Activated gamma-delta T cell (primary cell): ENCODE measurements around the gene MX2.
"Not testable (repeated sequence)": the region's sequence is repeated elsewhere in the genome, so short reads cannot be mapped to it uniquely, and the experiment has no call there.

Experiments used
- DNase-seq: peaks from one replicate; lab custom pipeline; 2025; lab: John Stamatoyannopoulos, UW

Gene MX2

GRCh38 chr21:41338455-41338854, 23.4 kb upstream of the MX2 start:
- no peak for DNase-seq

- no peak for DNase-seq
These were observed 19.8 kb upstream of the MX2 start for GRCh38 chr21:41342035-41342434.

GRCh38 chr21:41344146-41344545, 17.7 kb upstream of the MX2 start:
- DNase-seq = no peak

- DNase-seq = no peak
These were observed 16.5 kb upstream of the MX2 start for GRCh38 chr21:41345356-41345755.

GRCh38 chr21:41345934-41346685, 15.7 kb upstream of the MX2 start:
- DNase-seq = no peak

- no peak for DNase-seq
These were observed 15.1 kb upstream of the MX2 start for GRCh38 chr21:41346758-41347157.

- DNase-seq = no peak
These were observed 13.4 kb upstream of the MX2 start for GRCh38 chr21:41348434-41348833.

- no peak for DNase-seq
These were observed 12.7 kb upstream of the MX2 start for GRCh38 chr21:41349126-41349525.

GRCh38 chr21:41349619-41350390, 12.0 kb upstream of the MX2 start:
- DNase-seq = no peak

- no peak for DNase-seq
These were observed 11.2 kb upstream of the MX2 start for GRCh38 chr21:41350436-41351155.

GRCh38 chr21:41357546-41357945, 4.3 kb upstream of the MX2 start:
- DNase-seq = no peak

GRCh38 chr21:41358193-41359166, 3.3 kb upstream of the MX2 start:
- no peak for DNase-seq

GRCh38 chr21:41359286-41359685, 2.5 kb upstream of the MX2 start:
- DNase-seq = no peak

GRCh38 chr21:41359754-41360071, 2.1 kb upstream of the MX2 start:
- DNase-seq = not testable (repeated sequence)

GRCh38 chr21:41360072-41360821, 1.6 kb upstream of the MX2 start:
- no peak for DNase-seq

GRCh38 chr21:41361053-41361785, 608 bp upstream of the MX2 start:
- DNase-seq = no peak

GRCh38 chr21:41362605-41363369, 960 bp downstream of the MX2 start:
- DNase-seq = no peak

- no peak for DNase-seq
These were observed 1.8 kb downstream of the MX2 start for GRCh38 chr21:41363370-41364270.
